ENCODE results near the gene BCAS4.

- TF ChIP-seq CTCF (IDR thresholded peaks at IDR 0.05) (no peak), TCF7L2 (IDR thresholded peaks at IDR 0.05; ENCODE audit: low read depth, low read length) (no peak), SIN3A (IDR thresholded peaks at IDR 0.05; ENCODE audit: borderline replicate concordance, insufficient read depth, low read depth, low read length) (no peak), POLR2AphosphoS5 (IDR thresholded peaks at IDR 0.05; ENCODE audit: low read depth, low read length) (no peak)
Measured at GRCh38 chr20:50915424-50915823, 120.6 kb downstream of the BCAS4 start.

Data from Panc1 (cell line).